ENCODE data around the gene ACACB.

Gene ACACB

GRCh38 chr12:109239691-109240090 is 123.3 kb downstream of the ACACB start:
- H3K27ac ChIP-seq (ENCODE audit: low read length), result no peak overlapping the region
- no peak overlapping the region for H3K4me2 ChIP-seq (ENCODE audit: insufficient read depth, low read length)
- no peaks in the 10 kb centered on the region; the same call in 1 of the 2 replicates for H4K20me1 ChIP-seq (ENCODE audit: insufficient read depth, low read length)
- no peaks in the 10 kb centered on the region for H3K4me1 ChIP-seq (ENCODE audit: insufficient read depth, low read length)
- TF ChIP-seq EZH2 (IDR thresholded peaks at IDR 0.05; ENCODE audit: borderline replicate concordance, low read depth, low read length, severe bottlenecking) (no peak), CTCF (IDR thresholded peaks at IDR 0.05; ENCODE audit: borderline replicate concordance, extremely low read depth, low read length, poor library complexity, severe bottlenecking) (no peak)
- H3K9ac ChIP-seq (ENCODE audit: low read depth, low read length), result no peak overlapping the region
- no peaks in the 10 kb centered on the region for H3K79me2 ChIP-seq (ENCODE audit: insufficient read depth, low read length)
- H3K27me3 ChIP-seq (ENCODE audit: insufficient read depth, low read length, poor library complexity), result no peaks in the 10 kb centered on the region
- ATAC-seq (ENCODE audit: insufficient read depth, low read depth) (no peak), DNase-seq (no peak)
- H3K4me3 ChIP-seq (ENCODE audit: low read depth in 1 of 2, low read length in 2 of 2), result no peak overlapping the region
- no peaks in the 10 kb centered on the region for H3K36me3 ChIP-seq (ENCODE audit: insufficient read depth, low read length)
- no peaks in the 10 kb centered on the region for H3K9me3 ChIP-seq (ENCODE audit: insufficient read depth, low read length, severe bottlenecking)
- no peak overlapping the region for H2AFZ ChIP-seq (ENCODE audit: low read depth, low read length)

GRCh38 chr12:109240365-109240764 is 124.0 kb downstream of the ACACB start:
- H3K9ac ChIP-seq (ENCODE audit: low read depth, low read length), result no peak overlapping the region
- H3K27ac ChIP-seq (ENCODE audit: low read length), result no peak overlapping the region
- no peaks in the 10 kb centered on the region for H3K27me3 ChIP-seq (ENCODE audit: insufficient read depth, low read length, poor library complexity)
- TF ChIP-seq EZH2 (IDR thresholded peaks at IDR 0.05; ENCODE audit: borderline replicate concordance, low read depth, low read length, severe bottlenecking), result no peak
- TF ChIP-seq CTCF (IDR thresholded peaks at IDR 0.05; ENCODE audit: borderline replicate concordance, extremely low read depth, low read length, poor library complexity, severe bottlenecking), result no peak
- ATAC-seq (ENCODE audit: insufficient read depth, low read depth) (no peak), DNase-seq (no peak)
- H3K9me3 ChIP-seq (ENCODE audit: insufficient read depth, low read length, severe bottlenecking), result no peaks in the 10 kb centered on the region
- no peaks in the 10 kb centered on the region for H3K36me3 ChIP-seq (ENCODE audit: insufficient read depth, low read length)
- H2AFZ ChIP-seq (ENCODE audit: low read depth, low read length), result no peak overlapping the region
- no peaks in the 10 kb centered on the region for H3K4me1 ChIP-seq (ENCODE audit: insufficient read depth, low read length)
- no peak overlapping the region for H3K4me2 ChIP-seq (ENCODE audit: insufficient read depth, low read length)
- no peak overlapping the region for H3K4me3 ChIP-seq (ENCODE audit: low read depth in 1 of 2, low read length in 2 of 2)
- no peaks in the 10 kb centered on the region for H3K79me2 ChIP-seq (ENCODE audit: insufficient read depth, low read length)
- no peaks in the 10 kb centered on the region; the same call in 1 of the 2 replicates for H4K20me1 ChIP-seq (ENCODE audit: insufficient read depth, low read length)

- H3K4me1 ChIP-seq (ENCODE audit: insufficient read depth, low read length), result no peaks in the 10 kb centered on the region
- no peaks in the 10 kb centered on the region; the same call in 1 of the 2 replicates for H4K20me1 ChIP-seq (ENCODE audit: insufficient read depth, low read length)
- H3K79me2 ChIP-seq (ENCODE audit: insufficient read depth, low read length), result no peaks in the 10 kb centered on the region
- H3K4me3 ChIP-seq (ENCODE audit: low read depth in 1 of 2, low read length in 2 of 2), result no peak overlapping the region
- TF ChIP-seq EZH2 (IDR thresholded peaks at IDR 0.05; ENCODE audit: borderline replicate concordance, low read depth, low read length, severe bottlenecking) (no peak), CTCF (IDR thresholded peaks at IDR 0.05; ENCODE audit: borderline replicate concordance, extremely low read depth, low read length, poor library complexity, severe bottlenecking) (no peak)
- no peaks in the 10 kb centered on the region for H3K9me3 ChIP-seq (ENCODE audit: insufficient read depth, low read length, severe bottlenecking)
- DNase-seq (no peak), ATAC-seq (ENCODE audit: insufficient read depth, low read depth) (no peak)
- H2AFZ ChIP-seq (ENCODE audit: low read depth, low read length), result no peak overlapping the region
- H3K4me2 ChIP-seq (ENCODE audit: insufficient read depth, low read length), result no peak overlapping the region
- no peak overlapping the region for H3K9ac ChIP-seq (ENCODE audit: low read depth, low read length)
- no peaks in the 10 kb centered on the region for H3K27me3 ChIP-seq (ENCODE audit: insufficient read depth, low read length, poor library complexity)
- no peak overlapping the region for H3K27ac ChIP-seq (ENCODE audit: low read length)
- H3K36me3 ChIP-seq (ENCODE audit: insufficient read depth, low read length), result no peaks in the 10 kb centered on the region
Measured at GRCh38 chr12:109241936-109242335, 125.5 kb downstream of the ACACB start.

- H3K27me3 ChIP-seq (ENCODE audit: insufficient read depth, low read length, poor library complexity), result no peaks in the 10 kb centered on the region
- H3K4me3 ChIP-seq (ENCODE audit: low read depth in 1 of 2, low read length in 2 of 2), result no peak overlapping the region
- no peak overlapping the region for H3K27ac ChIP-seq (ENCODE audit: low read length)
- H3K4me2 ChIP-seq (ENCODE audit: insufficient read depth, low read length), result no peak overlapping the region
- no peaks in the 10 kb centered on the region; the same call in 1 of the 2 replicates for H4K20me1 ChIP-seq (ENCODE audit: insufficient read depth, low read length)
- H2AFZ ChIP-seq (ENCODE audit: low read depth, low read length), result no peak overlapping the region
- no peak overlapping the region for H3K9ac ChIP-seq (ENCODE audit: low read depth, low read length)
- H3K36me3 ChIP-seq (ENCODE audit: insufficient read depth, low read length), result no peaks in the 10 kb centered on the region
- no peak for ATAC-seq (ENCODE audit: insufficient read depth, low read depth)
- no peaks in the 10 kb centered on the region for H3K79me2 ChIP-seq (ENCODE audit: insufficient read depth, low read length)
- no peak for DNase-seq
- no peak for TF ChIP-seq EZH2 (IDR thresholded peaks at IDR 0.05; ENCODE audit: borderline replicate concordance, low read depth, low read length, severe bottlenecking)
- TF ChIP-seq CTCF (IDR thresholded peaks at IDR 0.05; ENCODE audit: borderline replicate concordance, extremely low read depth, low read length, poor library complexity, severe bottlenecking), result no peak
- H3K9me3 ChIP-seq (ENCODE audit: insufficient read depth, low read length, severe bottlenecking), result no peaks in the 10 kb centered on the region
- no peaks in the 10 kb centered on the region for H3K4me1 ChIP-seq (ENCODE audit: insufficient read depth, low read length)
Measured at GRCh38 chr12:109244073-109244472, 127.7 kb downstream of the ACACB start.

Measured in DND-41 (cell line).